Measurements from ENCODE around the gene AEBP2. TPM values are rescaled to one million over a fixed set of nuclear protein-coding genes. Genes with fewer than 3 reads are reported as not detected.

The AEBP2 gene
- total RNA-seq, 2 donors from 2014 or later: 37.8 to 78.4 TPM

- Histone ChIP-seq H3K4me3 (ENCODE audit: low read length) (no peak overlapping the region), H3K9me3 (ENCODE audit: control insufficient read depth, low read length) (no peaks in the 10 kb centered on the region), H3K27me3 (ENCODE audit: control insufficient read depth, insufficient read depth, low read length, poor library complexity, severe bottlenecking) (no peaks in the 10 kb centered on the region), H3K36me3 (ENCODE audit: control insufficient read depth, insufficient read depth, low read length) (peaks cover 52% of the 10 kb centered on the region), H3K4me1 (ENCODE audit: control insufficient read depth, insufficient read depth, low read length) (no peaks in the 10 kb centered on the region), H3K9ac (ENCODE audit: extremely low read depth, low read length, poor library complexity, severe bottlenecking) (no peak overlapping the region), H3K27ac (ENCODE audit: low read depth, low read length) (no peak overlapping the region)
- Mint-ChIP-seq H3K27me3 (ENCODE audit: insufficient read depth) (no peaks in the 10 kb centered on the region), H3K4me1 (peaks cover 12% of the 10 kb centered on the region), H3K36me3 (ENCODE audit: low read depth) (peaks cover 60% of the 10 kb centered on the region), H3K9me3 (no peaks in the 10 kb centered on the region), H3K27ac (no peak overlapping the region), H3K4me3 (no peak overlapping the region)
- TF ChIP-seq CTCF (conservative IDR thresholded peaks at IDR 0.05): no peak
- DNase-seq: no peak
- no CpG with 5 or more reads among the region's 1 CpG for WGBS, 2 experiments (ENCODE audit: insufficient coverage in 1 of 2, insufficient read length in 1 of 2)
These were observed 78.9 kb downstream of the AEBP2 start for GRCh38 chr12:19518209-19518608.

GRCh38 chr12:19520646-19521415, 81.5 kb downstream of the AEBP2 start:
- 91 to 100% methylated on average over 2 to 5 of the region's 5 CpGs for WGBS, 2 experiments (ENCODE audit: insufficient coverage in 1 of 2, insufficient read length in 1 of 2)
- TF ChIP-seq CTCF (conservative IDR thresholded peaks at IDR 0.05): peak; percentile 28
- H3K27me3 Mint-ChIP-seq (ENCODE audit: insufficient read depth): no peaks in the 10 kb centered on the region

GRCh38 chr12:19525274-19525673, 86.0 kb downstream of the AEBP2 start:
- no peak for DNase-seq
- H3K4me3 Mint-ChIP-seq: no peak overlapping the region
- H3K4me1 Mint-ChIP-seq: peaks cover 6% of the 10 kb centered on the region
- WGBS, 2 experiments (ENCODE audit: insufficient coverage in 1 of 2, insufficient read length in 1 of 2): 95 to 96% methylated on average over 6 to 7 of the region's 7 CpGs
- H3K27me3 ChIP-seq (ENCODE audit: control insufficient read depth, insufficient read depth, low read length, poor library complexity, severe bottlenecking): no peaks in the 10 kb centered on the region
- H3K9me3 ChIP-seq (ENCODE audit: control insufficient read depth, low read length): no peaks in the 10 kb centered on the region
- no peak for TF ChIP-seq CTCF (conservative IDR thresholded peaks at IDR 0.05)
- H3K36me3 Mint-ChIP-seq (ENCODE audit: low read depth): peaks cover 15% of the 10 kb centered on the region
- no peaks in the 10 kb centered on the region for H3K9me3 Mint-ChIP-seq
- no peak overlapping the region for H3K9ac ChIP-seq (ENCODE audit: extremely low read depth, low read length, poor library complexity, severe bottlenecking)
- H3K4me1 ChIP-seq (ENCODE audit: control insufficient read depth, insufficient read depth, low read length): no peaks in the 10 kb centered on the region
- no peaks in the 10 kb centered on the region for H3K27me3 Mint-ChIP-seq (ENCODE audit: insufficient read depth)
- peak overlapping the region; percentile 5 for H3K27ac Mint-ChIP-seq
- no peak overlapping the region for H3K27ac ChIP-seq (ENCODE audit: low read depth, low read length)
- H3K4me3 ChIP-seq (ENCODE audit: low read length): no peak overlapping the region
- H3K36me3 ChIP-seq (ENCODE audit: control insufficient read depth, insufficient read depth, low read length): peaks cover 9% of the 10 kb centered on the region

More at GRCh38 chr12:19520646-19521415, 81.5 kb downstream of the AEBP2 start:
- Histone ChIP-seq H3K9me3 (ENCODE audit: control insufficient read depth, low read length) (no peaks in the 10 kb centered on the region), H3K27ac (ENCODE audit: low read depth, low read length) (no peak overlapping the region), H3K9ac (ENCODE audit: extremely low read depth, low read length, poor library complexity, severe bottlenecking) (no peak overlapping the region), H3K36me3 (ENCODE audit: control insufficient read depth, insufficient read depth, low read length) (peaks cover 33% of the 10 kb centered on the region), H3K4me3 (ENCODE audit: low read length) (no peak overlapping the region), H3K27me3 (ENCODE audit: control insufficient read depth, insufficient read depth, low read length, poor library complexity, severe bottlenecking) (no peaks in the 10 kb centered on the region), H3K4me1 (ENCODE audit: control insufficient read depth, insufficient read depth, low read length) (no peaks in the 10 kb centered on the region)
- Mint-ChIP-seq H3K36me3 (ENCODE audit: low read depth) (peaks cover 40% of the 10 kb centered on the region), H3K4me1 (peaks cover 8% of the 10 kb centered on the region), H3K4me3 (no peak overlapping the region), H3K27ac (no peak overlapping the region), H3K9me3 (no peaks in the 10 kb centered on the region)
- no peak for DNase-seq

Data from endodermal cell (in vitro differentiated cells).